Activated CD8-positive, alpha-beta memory T cell treated with anti-CD3 and anti-CD28 coated beads for 48 hours (primary cell): ENCODE data around the gene HMCN2.
"Not testable (repeated sequence)": the region's sequence is repeated elsewhere in the genome, so short reads cannot be mapped to it uniquely, and the experiment has no call there.

Experiments
- DNase-seq, 3 experiments: peaks; one replicate each; pipeline ENCODE4 v3.0.0-alpha.2; 2020; ENCODE audit warnings: low read depth in 2 of 3, low spot score in 2 of 3

Gene HMCN2

GRCh38 chr9:130426883-130427282 is 161.3 kb downstream of the HMCN2 start:
- DNase-seq = no peak

- DNase-seq = no peak
Observed at GRCh38 chr9:130427326-130427725, 161.8 kb downstream of the HMCN2 start.

- DNase-seq = no peak
Observed at GRCh38 chr9:130428086-130428665, 162.6 kb downstream of the HMCN2 start.

GRCh38 chr9:130429381-130429780 is 163.8 kb downstream of the HMCN2 start:
- no peak for DNase-seq

- no peak for DNase-seq
Observed at GRCh38 chr9:130429831-130430230, 164.3 kb downstream of the HMCN2 start.

GRCh38 chr9:130430232-130430631 is 164.7 kb downstream of the HMCN2 start:
- DNase-seq = no peak

- no peak for DNase-seq
Observed at GRCh38 chr9:130430734-130431535, 165.4 kb downstream of the HMCN2 start.

- DNase-seq = no peak
Observed at GRCh38 chr9:130431536-130432303, 166.2 kb downstream of the HMCN2 start.

GRCh38 chr9:130432362-130432761 is 166.8 kb downstream of the HMCN2 start:
- DNase-seq = no peak

GRCh38 chr9:130432796-130433167 is 167.2 kb downstream of the HMCN2 start:
- no peak for DNase-seq

GRCh38 chr9:130433168-130433946 is 167.8 kb downstream of the HMCN2 start:
- peak in 1 of 3 experiments; percentile 26 for DNase-seq

- no peak for DNase-seq
Observed at GRCh38 chr9:130433947-130434262, 168.3 kb downstream of the HMCN2 start.

- not testable (repeated sequence) for DNase-seq
Observed at GRCh38 chr9:130434656-130435055, 169.1 kb downstream of the HMCN2 start.

- no peak for DNase-seq
Observed at GRCh38 chr9:130437011-130437789, 171.6 kb downstream of the HMCN2 start.

- no peak for DNase-seq
Observed at GRCh38 chr9:130438382-130438981, 172.9 kb downstream of the HMCN2 start.

- DNase-seq = no peak
Observed at GRCh38 chr9:130441031-130441430, 175.5 kb downstream of the HMCN2 start.

GRCh38 chr9:130442746-130443455 is 177.3 kb downstream of the HMCN2 start:
- no peak for DNase-seq

GRCh38 chr9:130443456-130443801 is 177.9 kb downstream of the HMCN2 start:
- DNase-seq = no peak

- no peak for DNase-seq
Observed at GRCh38 chr9:130443840-130444492, 178.4 kb downstream of the HMCN2 start.
